Endothelial cell of umbilical vein (primary cell): ENCODE data around the gene TKT. TPM values are rescaled to one million over a fixed set of nuclear protein-coding genes. Genes with fewer than 3 reads are reported as not detected.

Source experiments
- BruUV-seq: library from RNA; stranded (reverse); fragments of 400-500 nt; replicated peaks from 2 replicates; lab custom pipeline; 2021; lab: Mats Ljungman, UMichigan
- CTCF ChIA-PET: fragments of 300-600, 350-600 bp; sonication (Branson Sonifier 250); formaldehyde crosslinking; loops from one replicate; lab custom pipeline; 2021; ENCODE audit warnings: antibody characterized with exemption, inconsistent platforms; lab: Charles Lee
- POLR2A ChIA-PET: fragments of 300-600, 350-600 bp; sonication (Branson Sonifier 250); formaldehyde crosslinking; loops from one replicate; lab custom pipeline; 2021; ENCODE audit warnings: antibody characterized with exemption, inconsistent platforms; lab: Charles Lee
- DNase-seq: peaks from one replicate; pipeline ENCODE4 v3.0.0-alpha.2; 2011; ENCODE audit warnings: low read depth, low spot score
- FAIRE-seq: peaks from 2 replicates; lab custom pipeline; 2011; peaks lifted over from hg19 to GRCh38; lab: Jason Lieb, UNC
- H2AFZ ChIP-seq: 2 replicates; pipeline ENCODE4 v1.6.0; 2012; ENCODE audit warnings: low read depth, low read length, control low read depth, inconsistent platforms
- H3K27ac ChIP-seq: 2 replicates; pipeline ENCODE4 v1.5.1; 2011; ENCODE audit warnings: low read depth, mild to moderate bottlenecking, control low read depth, low read length, moderate library complexity; ENCODE audit not compliant: insufficient read depth
- H3K27me3 ChIP-seq, 2 experiments: 2 replicates each; pipeline versions ENCODE4 v1.6.0 to v1.6.1; 2011; ENCODE audit warnings: low read length in 2 of 2, mixed read lengths in 1 of 2; ENCODE audit not compliant: control insufficient read depth in 2 of 2, insufficient read depth in 2 of 2
- H3K36me3 ChIP-seq, 2 experiments: 2 replicates in 1 of 2; 3 replicates in 1 of 2; pipeline ENCODE4 v1.5.1; 2011; ENCODE audit warnings: low read length in 2 of 2, mild to moderate bottlenecking in 1 of 2, moderate library complexity in 1 of 2; ENCODE audit not compliant: control insufficient read depth in 2 of 2, insufficient read depth in 2 of 2; ENCODE audit errors: extremely low read depth in 1 of 2
- H3K4me1 ChIP-seq: 3 replicates; pipeline ENCODE4 v1.5.1; 2011; ENCODE audit warnings: mild to moderate bottlenecking, low read length; ENCODE audit not compliant: control insufficient read depth, insufficient read depth; ENCODE audit errors: extremely low read depth
- H3K4me2 ChIP-seq: 2 replicates; pipeline ENCODE4 v1.6.1; 2011; ENCODE audit warnings: low read length, control low read depth, mixed read lengths; ENCODE audit not compliant: insufficient read depth
- H3K4me3 ChIP-seq, 3 experiments: fragments of 200-600 bp in 1 of 3; sonication (generic), shearing (Covaris generic) in 1 of 3; replicated peaks in 1 of 3; 2 replicates each; pipeline ENCODE4 v1.5.1; 2011 to 2016; ENCODE audit warnings: control low read depth in 3 of 3, low read length in 3 of 3, mild to moderate bottlenecking in 2 of 3, inconsistent platforms in 1 of 3, low read depth in 1 of 3, moderate library complexity in 1 of 3; ENCODE audit not compliant: insufficient read depth in 1 of 3
- H3K79me2 ChIP-seq: 2 replicates; pipeline ENCODE4 v1.6.0; 2012; ENCODE audit warnings: low read length, inconsistent platforms; ENCODE audit not compliant: control insufficient read depth, insufficient read depth
- H3K9ac ChIP-seq: replicated peaks from 2 replicates; pipeline ENCODE3; 2011; ENCODE audit warnings: low read length, control low read depth; ENCODE audit not compliant: insufficient read depth; ENCODE audit errors: extremely low read depth
- H3K9me1 ChIP-seq: replicated peaks from 3 replicates; pipeline ENCODE4 v1.6.0; 2011; ENCODE audit warnings: mild to moderate bottlenecking, low read length; ENCODE audit not compliant: control insufficient read depth, insufficient read depth; ENCODE audit errors: extremely low read depth
- H3K9me3 ChIP-seq: replicated peaks from 2 replicates; pipeline ENCODE4 v1.5.1; 2012; ENCODE audit warnings: low read length, inconsistent platforms; ENCODE audit not compliant: control insufficient read depth, insufficient read depth
- H4K20me1 ChIP-seq: replicated peaks from 2 replicates; pipeline ENCODE3; 2011; ENCODE audit warnings: mild to moderate bottlenecking, low read length; ENCODE audit not compliant: control insufficient read depth, insufficient read depth; ENCODE audit errors: extremely low read depth
- CTCF ChIP-seq, 2 donors: IDR thresholded peaks; 1 replicate in 1 of 2; 2 replicates in 1 of 2; pipeline ENCODE4 v1.5.1; 2011; ENCODE audit warnings: low read length in 2 of 2, mild to moderate bottlenecking in 2 of 2, moderate library complexity in 2 of 2, control low read depth in 1 of 2, inconsistent platforms in 1 of 2, low read depth in 1 of 2; ENCODE audit not compliant: insufficient read depth in 1 of 2; ENCODE audit errors: extremely low read depth in 1 of 2
- FOS ChIP-seq: IDR thresholded peaks from 2 replicates; pipeline ENCODE4 v1.6.1; 2011; ENCODE audit warnings: mild to moderate bottlenecking, low read length, moderate library complexity, borderline replicate concordance; ENCODE audit not compliant: insufficient read depth
- MAX ChIP-seq: IDR thresholded peaks from 2 replicates; pipeline ENCODE4 v1.6.1; 2011; ENCODE audit not compliant: insufficient read depth, insufficient read length
- POLR2A ChIP-seq: IDR thresholded peaks from 2 replicates; pipeline ENCODE4 v1.6.1; 2012; ENCODE audit warnings: low read depth, mild to moderate bottlenecking, control low read depth, low read length
- POLR2AphosphoS5 ChIP-seq: IDR thresholded peaks from 2 replicates; pipeline ENCODE4 v1.6.1; 2012; ENCODE audit warnings: low read depth, mild to moderate bottlenecking, control low read depth, low read length, moderate library complexity; ENCODE audit not compliant: insufficient read depth
- dilution Hi-C: fragments of 300-500 bp; cut with MboI; formaldehyde crosslinking; loops from one replicate; pipeline ENCODE4 v1.15.0; 2019; ENCODE audit warnings: low sequenced_read_pairs; ENCODE audit not compliant: extremely low pct_ligation_motif_present
- intact Hi-C: fragments of 100-400 bp; cut with micrococcal nuclease; formaldehyde crosslinking; loops from one replicate; pipeline ENCODE4 v1.10.0; 2022
- polyA plus RNA-seq, 4 experiments: library from polyadenylated mRNA; depleted of rRNA in 3 of 4; stranded (reverse) in 3 of 4; unstranded in 1 of 4; fragments of >200 nt; gene quantifications; 2 replicates each; pipeline versions ENCODE4 v1.2.1 to v1.2.3, GENCODE V29; 2011 to 2012; ENCODE audit warnings: missing spikeins in 1 of 4
- total RNA-seq: library from RNA; stranded (reverse); gene quantifications from 2 replicates; pipeline ENCODE4 v1.2.3, GENCODE V29; 2021

TKT gene
- total and polyA plus RNA-seq, 2 donors (not counting 3 experiments of a cell fraction or from before 2014, with no cell fraction given), result 287 to 586 TPM

GRCh38 chr3:53223025-53223424 is 32.8 kb downstream of the TKT start:
- Histone ChIP-seq H4K20me1 (no peaks in the 10 kb centered on the region), H3K4me2 (no peak overlapping the region), H2AFZ (no peak overlapping the region), H3K9me1 (no peaks in the 10 kb centered on the region), H3K4me1 (no peaks in the 10 kb centered on the region), H3K79me2 (peaks cover 2% of the 10 kb centered on the region), H3K36me3 (peaks cover 31 to 41% of the 10 kb centered on the region in 2 experiments), H3K4me3 (no peak overlapping the region), H3K9ac (no peak overlapping the region), H3K9me3 (no peaks in the 10 kb centered on the region), H3K27me3 (no peaks in the 10 kb centered on the region), H3K27ac (no peak overlapping the region)
- intact Hi-C loops (loop anchor here (5.0 kb wide), 1 partner anchor 74 kb away; no protein-coding TSS in a partner anchor), dilution Hi-C loops (no loop called here)
- ChIA-PET CTCF (interaction anchor here (1.1 kb wide), 1 partner anchor 109 kb away, joined by 3 read pairs; no protein-coding TSS in a partner anchor), POLR2A (no interaction called here)
- FAIRE-seq, result no peak
- TF ChIP-seq POLR2A, result no peak
- peak; percentile 12 for TF ChIP-seq POLR2AphosphoS5
- no TSS peak for BruUV-seq
- DNase-seq, result no peak

- no peaks in the 10 kb centered on the region for H3K9me1 ChIP-seq
- no peak overlapping the region for H3K4me3 ChIP-seq
- no peak overlapping the region for H2AFZ ChIP-seq
- dilution Hi-C loops, result no loop called here
- intact Hi-C loops, result loop anchor here (5.0 kb wide), 1 partner anchor 75 kb away; no protein-coding TSS in a partner anchor
- H3K36me3 ChIP-seq, result peaks cover 26 to 35% of the 10 kb centered on the region in 2 experiments
- DNase-seq (no peak), FAIRE-seq (no peak)
- no peak overlapping the region for H3K9ac ChIP-seq
- TF ChIP-seq CTCF (IDR thresholded peaks at IDR 0.05; ENCODE audit: extremely low read depth in 1 of 2, insufficient read depth in 1 of 2, low read depth in 1 of 2, low read length in 2 of 2) (no peak), POLR2A (peak; percentile 12), FOS (no peak), POLR2AphosphoS5 (no peak), MAX (no peak)
- no TSS peak for BruUV-seq
- H3K79me2 ChIP-seq, result no peaks in the 10 kb centered on the region
- H3K9me3 ChIP-seq, result no peaks in the 10 kb centered on the region
- ChIA-PET CTCF (interaction anchor here (1.1 to 2.4 kb wide), 4 partner anchors 22 to 488 kb away, joined by 3 to 13 read pairs (median 7); no protein-coding TSS in a partner anchor), POLR2A (no interaction called here)
- no peak overlapping the region for H3K27ac ChIP-seq
- H4K20me1 ChIP-seq, result no peaks in the 10 kb centered on the region
- H3K4me2 ChIP-seq, result no peak overlapping the region
- no peaks in the 10 kb centered on the region for H3K27me3 ChIP-seq
- no peaks in the 10 kb centered on the region for H3K4me1 ChIP-seq
Measured at GRCh38 chr3:53222183-53222901, 33.5 kb downstream of the TKT start.
